ENCODE results near the gene THAP2.

DNA sequence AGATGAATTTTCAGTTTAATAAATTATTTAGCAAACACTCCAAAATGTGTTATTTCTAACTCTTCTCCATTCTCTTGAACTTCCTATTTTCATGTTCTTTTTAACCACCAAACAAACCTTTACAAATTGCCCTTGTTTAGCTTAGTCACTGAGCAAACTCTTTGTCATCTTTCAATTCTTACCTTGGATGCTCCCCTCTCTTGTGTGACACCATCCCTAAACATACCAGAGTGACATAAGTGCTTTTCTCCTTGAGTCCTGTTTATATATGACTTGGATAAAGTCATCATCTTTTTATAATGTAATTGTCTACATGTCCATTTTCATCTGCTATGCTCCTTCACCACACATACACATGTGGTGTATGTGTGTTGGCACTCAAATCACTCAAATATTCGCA lies 18.4 kb downstream of the THAP2 start:
- TF ChIP-seq FOS (IDR thresholded peaks at IDR 0.05; ENCODE audit: borderline replicate concordance, insufficient read depth, low read length) (no peak), EZH2 (IDR thresholded peaks at IDR 0.05; ENCODE audit: borderline replicate concordance, low read depth, low read length, severe bottlenecking) (no peak), POLR2A (IDR thresholded peaks at IDR 0.05; ENCODE audit: low read depth, low read length) (no peak), POLR2AphosphoS5 (IDR thresholded peaks at IDR 0.05; ENCODE audit: insufficient read depth, low read depth, low read length) (no peak), JUN (IDR thresholded peaks at IDR 0.05; ENCODE audit: borderline replicate concordance, insufficient read depth, insufficient read length, low read depth) (no peak), MYC (IDR thresholded peaks at IDR 0.05; ENCODE audit: low read depth, low read length) (no peak)
- TF ChIP-seq, protein P1, sequence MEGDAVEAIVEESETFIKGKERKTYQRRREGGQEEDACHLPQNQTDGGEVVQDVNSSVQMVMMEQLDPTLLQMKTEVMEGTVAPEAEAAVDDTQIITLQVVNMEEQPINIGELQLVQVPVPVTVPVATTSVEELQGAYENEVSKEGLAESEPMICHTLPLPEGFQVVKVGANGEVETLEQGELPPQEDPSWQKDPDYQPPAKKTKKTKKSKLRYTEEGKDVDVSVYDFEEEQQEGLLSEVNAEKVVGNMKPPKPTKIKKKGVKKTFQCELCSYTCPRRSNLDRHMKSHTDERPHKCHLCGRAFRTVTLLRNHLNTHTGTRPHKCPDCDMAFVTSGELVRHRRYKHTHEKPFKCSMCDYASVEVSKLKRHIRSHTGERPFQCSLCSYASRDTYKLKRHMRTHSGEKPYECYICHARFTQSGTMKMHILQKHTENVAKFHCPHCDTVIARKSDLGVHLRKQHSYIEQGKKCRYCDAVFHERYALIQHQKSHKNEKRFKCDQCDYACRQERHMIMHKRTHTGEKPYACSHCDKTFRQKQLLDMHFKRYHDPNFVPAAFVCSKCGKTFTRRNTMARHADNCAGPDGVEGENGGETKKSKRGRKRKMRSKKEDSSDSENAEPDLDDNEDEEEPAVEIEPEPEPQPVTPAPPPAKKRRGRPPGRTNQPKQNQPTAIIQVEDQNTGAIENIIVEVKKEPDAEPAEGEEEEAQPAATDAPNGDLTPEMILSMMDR (IDR thresholded peaks at IDR 0.05; ENCODE audit: extremely low read depth in 1 of 2, insufficient read depth in 1 of 2, low read depth in 1 of 2, low read length in 2 of 2): no peak
- TF ChIP-seq, protein P2, sequence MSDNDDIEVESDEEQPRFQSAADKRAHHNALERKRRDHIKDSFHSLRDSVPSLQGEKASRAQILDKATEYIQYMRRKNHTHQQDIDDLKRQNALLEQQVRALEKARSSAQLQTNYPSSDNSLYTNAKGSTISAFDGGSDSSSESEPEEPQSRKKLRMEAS (IDR thresholded peaks at IDR 0.05; ENCODE audit: insufficient read depth, insufficient read length): no peak

All from endothelial cell of umbilical vein (primary cell).